Measurements from ENCODE around the gene LRRC61. TPM values are rescaled to one million over a fixed set of nuclear protein-coding genes. Genes with fewer than 3 reads are reported as not detected.
"Not testable (repeated sequence)": the region's sequence is repeated elsewhere in the genome, so short reads cannot be mapped to it uniquely, and the experiment has no call there.

LRRC61 gene
- total and polyA plus RNA-seq, 2 of the 13 experiments (the other 11 are each of a cell fraction or from before 2014, with no cell fraction given): 33.0 to 34.8 TPM

DNA sequence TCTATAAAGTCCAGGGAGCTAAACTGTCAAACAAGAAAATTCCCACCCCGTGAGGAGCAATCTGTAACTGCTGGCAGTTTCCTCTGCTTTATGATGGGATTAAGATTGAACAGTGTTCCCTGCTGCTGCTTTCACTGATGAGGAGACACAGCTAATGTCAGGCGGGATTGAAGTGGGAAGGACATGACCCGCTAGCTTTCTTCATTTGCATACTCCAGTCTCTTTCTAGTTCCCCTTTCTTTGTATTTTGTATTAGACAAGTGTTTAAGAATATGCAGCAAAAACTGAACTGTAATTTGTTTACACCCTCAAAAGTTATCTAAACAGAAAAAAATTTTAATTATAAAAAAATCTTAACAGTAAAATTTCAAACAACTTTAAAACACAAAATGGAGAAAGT, 40.0 kb upstream of the LRRC61 start:
- H2AFZ ChIP-seq (ENCODE audit: low read length); H3K27me3 ChIP-seq (ENCODE audit: control insufficient read depth in 1 of 2, insufficient read depth in 2 of 2, low read length in 2 of 2); H3K36me3 ChIP-seq (replicated peaks in 1 of 2; ENCODE audit: control insufficient read depth in 1 of 2, insufficient read depth in 2 of 2, low read length in 2 of 2); ATAC-seq; CTCF ChIA-PET (ENCODE audit: low intra/inter-chr PET ratio, low total read pairs); H3K4me2 ChIP-seq (ENCODE audit: low read depth, low read length); H3K4me3 ChIP-seq (replicated peaks in 1 of 3; ENCODE audit: insufficient read depth in 1 of 3, low read depth in 2 of 3, low read length in 3 of 3); H3K79me2 ChIP-seq (ENCODE audit: insufficient read depth, low read length); H3K9me3 ChIP-seq (ENCODE audit: low read length); DNase-seq (ENCODE audit: low spot score); H3K27ac ChIP-seq (ENCODE audit: extremely low read length, insufficient read depth, low read length); H4K20me1 ChIP-seq (ENCODE audit: insufficient read depth, low read length); FAIRE-seq; POLR2A ChIA-PET; H3K9ac ChIP-seq (ENCODE audit: insufficient read depth, low read depth, low read length); BruUV-seq (replicated peaks): not testable (repeated sequence)
- H3K4me1 ChIP-seq (ENCODE audit: insufficient read depth, low read length): peaks cover 17% of the 10 kb centered on the region; the same call in 1 of the 2 replicates
- 100% methylated on average over 1 of the region's 3 CpGs for WGBS (ENCODE audit: low lambda C conversion rate)
- in situ Hi-C loops (cut with HindIII; ENCODE audit: extremely low pct_ligation_motif_present, low pct_unique_long_range_greater_than_20kb) (loop anchor here (25.0 kb wide), 1 partner anchor 479 kb away; no protein-coding TSS in a partner anchor), intact Hi-C loops (cut with micrococcal nuclease; ENCODE audit: unreplicated experiment) (loop anchor here (10.0 kb wide), 1 partner anchor 72 kb away; no protein-coding TSS in a partner anchor)

DNA sequence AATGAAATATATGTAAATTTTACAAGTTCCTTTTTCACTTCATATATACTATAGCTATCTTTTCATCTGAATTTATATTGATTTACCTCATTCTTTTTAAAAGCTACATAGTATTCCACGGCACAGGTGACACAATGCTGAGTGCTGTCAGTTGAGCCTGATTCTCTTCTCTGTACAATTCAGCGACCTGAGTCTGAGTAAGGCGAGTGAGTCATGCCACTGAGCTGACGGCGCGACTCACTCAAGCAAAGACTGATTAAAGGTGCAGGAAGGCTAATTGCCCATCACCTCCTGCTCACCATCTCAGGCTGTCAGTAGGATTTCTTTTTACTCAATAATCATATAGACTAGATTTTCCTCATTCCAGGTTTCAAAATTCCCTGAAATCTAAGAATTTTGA, 39.5 kb upstream of the LRRC61 start:
- H3K79me2 ChIP-seq (ENCODE audit: insufficient read depth, low read length); H3K27me3 ChIP-seq (ENCODE audit: control insufficient read depth in 1 of 2, insufficient read depth in 2 of 2, low read length in 2 of 2); CTCF ChIA-PET (ENCODE audit: low intra/inter-chr PET ratio, low total read pairs); FAIRE-seq; BruUV-seq (replicated peaks); DNase-seq (ENCODE audit: low spot score); H3K9ac ChIP-seq (ENCODE audit: insufficient read depth, low read depth, low read length); H3K4me2 ChIP-seq (ENCODE audit: low read depth, low read length); H3K27ac ChIP-seq (ENCODE audit: extremely low read length, insufficient read depth, low read length); H2AFZ ChIP-seq (ENCODE audit: low read length); H3K36me3 ChIP-seq (replicated peaks in 1 of 2; ENCODE audit: control insufficient read depth in 1 of 2, insufficient read depth in 2 of 2, low read length in 2 of 2); H4K20me1 ChIP-seq (ENCODE audit: insufficient read depth, low read length); H3K4me3 ChIP-seq (replicated peaks in 1 of 3; ENCODE audit: insufficient read depth in 1 of 3, low read depth in 2 of 3, low read length in 3 of 3); POLR2A ChIA-PET; ATAC-seq; H3K9me3 ChIP-seq (ENCODE audit: low read length): not testable (repeated sequence)
- 92% methylated on average over 6 of the region's 6 CpGs for WGBS (ENCODE audit: low lambda C conversion rate)
- peaks cover 17% of the 10 kb centered on the region; the same call in 1 of the 2 replicates for H3K4me1 ChIP-seq (ENCODE audit: insufficient read depth, low read length)
- in situ Hi-C loops (cut with HindIII; ENCODE audit: extremely low pct_ligation_motif_present, low pct_unique_long_range_greater_than_20kb) (loop anchor here (25.0 kb wide), 1 partner anchor 479 kb away; no protein-coding TSS in a partner anchor), intact Hi-C loops (cut with micrococcal nuclease; ENCODE audit: unreplicated experiment) (loop anchor here (10.0 kb wide), 1 partner anchor 71 kb away; no protein-coding TSS in a partner anchor)

Measured in HepG2 (cell line).